ENCODE data around the gene TMPRSS9. TPM values are rescaled to one million over a fixed set of nuclear protein-coding genes. Genes with fewer than 3 reads are reported as not detected.

The TMPRSS9 gene
- total RNA-seq, 2 experiments from 2014 or later, result not detected

GRCh38 chr19:2321565-2322283, 38.3 kb upstream of the TMPRSS9 start:
- intact Hi-C loops (cut with micrococcal nuclease), result no loop called here
- CTCF ChIA-PET, result no interaction called here
- POLR2A ChIA-PET, result no interaction called here
- Mint-ChIP-seq H3K36me3 (peaks cover 25% of the 10 kb centered on the region), H3K27me3 (no peaks in the 10 kb centered on the region), H3K27ac (no peak overlapping the region), H3K4me1 (ENCODE audit: low read depth) (peaks cover 14% of the 10 kb centered on the region), H3K4me3 (no peak overlapping the region), H3K9me3 (no peaks in the 10 kb centered on the region)
- no peak for DNase-seq

DNA sequence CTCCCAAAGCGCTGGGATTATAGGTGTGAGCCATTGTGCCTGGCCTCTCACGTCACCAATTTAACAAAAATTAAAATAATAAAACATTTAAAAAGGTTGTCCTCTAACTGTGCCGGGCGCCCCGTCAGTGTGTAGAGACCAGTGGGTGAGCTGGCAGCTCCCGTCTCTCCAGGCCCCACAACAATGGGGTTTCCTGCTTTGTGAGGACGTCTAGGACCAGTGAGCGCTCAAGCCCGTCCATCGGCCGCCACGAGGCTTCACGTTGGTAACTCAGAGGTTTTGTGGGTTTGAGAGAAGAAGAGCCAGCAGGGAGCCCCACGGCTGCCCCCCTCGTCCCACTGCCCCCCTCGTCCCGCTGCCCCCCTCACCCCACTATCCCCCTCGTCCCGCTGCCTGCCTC, 36.4 kb upstream of the TMPRSS9 start:
- peaks cover 37% of the 10 kb centered on the region for H3K36me3 Mint-ChIP-seq
- DNase-seq, result no peak
- no peaks in the 10 kb centered on the region for H3K27me3 Mint-ChIP-seq
- no peak overlapping the region for H3K27ac Mint-ChIP-seq
- POLR2A ChIA-PET, result no interaction called here
- no peaks in the 10 kb centered on the region for H3K9me3 Mint-ChIP-seq
- intact Hi-C loops (cut with micrococcal nuclease), result no loop called here
- H3K4me3 Mint-ChIP-seq, result no peak overlapping the region
- CTCF ChIA-PET, result interaction anchor here (0.9 to 1.5 kb wide), 2 partner anchors 62 to 68 kb away, joined by 3 to 4 read pairs; no protein-coding TSS in a partner anchor
- peaks cover 25% of the 10 kb centered on the region for H3K4me1 Mint-ChIP-seq (ENCODE audit: low read depth)

DNA sequence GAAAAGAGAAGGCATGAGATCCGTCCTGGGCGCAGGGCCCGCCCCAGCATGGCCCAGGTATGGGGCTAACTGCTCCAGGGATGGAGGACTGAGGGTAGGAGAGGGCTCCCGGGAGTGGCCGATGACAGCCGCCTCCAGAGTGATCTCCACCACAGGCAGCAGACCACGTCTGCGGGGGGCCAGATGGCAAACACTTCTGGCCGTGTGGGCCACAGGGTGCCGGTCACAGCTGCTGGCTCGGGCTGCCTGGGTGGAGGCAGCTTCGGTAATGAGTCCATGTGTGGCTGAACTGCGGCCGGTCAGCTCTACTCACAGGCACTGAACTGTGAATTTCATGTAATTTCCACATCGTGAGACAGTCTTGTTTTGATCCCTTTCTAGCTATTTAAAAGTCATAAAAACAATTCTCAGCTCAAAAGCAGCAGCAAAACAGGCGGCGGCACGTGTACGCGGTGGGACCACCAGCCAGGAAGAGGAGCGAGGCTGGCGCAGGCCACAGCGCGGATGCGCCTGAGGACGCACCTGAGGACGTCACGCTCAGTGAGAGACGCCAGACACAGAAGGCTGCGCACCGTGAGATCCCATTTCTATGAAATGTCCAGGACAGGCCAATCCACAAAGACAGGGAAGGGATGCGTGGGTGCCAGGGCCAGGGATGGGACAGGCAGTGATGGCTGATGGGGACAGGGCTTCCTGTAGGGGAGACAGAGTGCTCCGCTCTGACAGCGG, 35.7 kb upstream of the TMPRSS9 start:
- ChIA-PET CTCF (no interaction called here), POLR2A (no interaction called here)
- Mint-ChIP-seq H3K9me3 (no peaks in the 10 kb centered on the region), H3K4me1 (ENCODE audit: low read depth) (peaks cover 29% of the 10 kb centered on the region), H3K36me3 (peaks cover 37% of the 10 kb centered on the region), H3K4me3 (no peak overlapping the region), H3K27me3 (no peaks in the 10 kb centered on the region), H3K27ac (no peak overlapping the region)
- intact Hi-C loops (cut with micrococcal nuclease), result no loop called here
- DNase-seq, result no peak

DNA sequence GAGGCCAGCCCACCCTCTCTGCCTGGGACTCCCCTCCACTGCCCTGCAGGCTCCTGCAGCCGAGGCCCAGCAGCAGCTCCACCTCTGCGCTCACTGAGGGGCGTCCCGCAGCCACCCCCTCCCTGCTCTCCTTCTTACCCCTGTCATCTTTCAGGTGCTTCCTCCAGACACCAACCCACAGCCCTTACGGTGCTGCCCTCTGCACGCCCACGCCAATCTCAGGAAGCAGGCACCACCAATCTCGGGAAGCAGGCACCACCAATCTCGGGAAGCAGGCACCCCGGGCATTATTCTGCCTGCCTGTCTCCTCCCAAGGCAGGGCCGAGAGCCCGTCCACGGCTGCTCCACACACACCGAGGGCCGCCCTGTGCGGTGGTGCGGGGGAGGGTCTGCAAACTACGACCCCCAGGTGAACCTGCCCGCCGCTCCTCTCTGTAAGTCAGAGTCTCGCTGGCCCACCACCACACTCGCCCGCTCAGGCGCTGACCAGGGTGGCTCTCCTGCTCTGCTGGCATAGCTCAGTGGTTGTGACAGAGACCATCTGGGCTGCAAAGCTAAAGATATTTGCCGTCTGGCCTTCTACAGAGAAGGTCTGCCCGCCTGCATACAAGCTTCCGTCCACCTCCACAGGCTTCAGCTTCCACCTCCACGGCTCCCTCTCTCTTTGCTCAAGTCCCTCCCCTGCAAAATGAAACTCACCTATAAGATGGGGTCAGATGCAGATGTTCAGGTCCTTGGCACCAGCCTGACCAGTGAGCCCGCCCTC, 34.6 kb upstream of the TMPRSS9 start:
- no peaks in the 10 kb centered on the region for H3K27me3 Mint-ChIP-seq
- H3K36me3 Mint-ChIP-seq, result peaks cover 37% of the 10 kb centered on the region
- H3K4me3 Mint-ChIP-seq, result no peak overlapping the region
- no peak for DNase-seq
- H3K4me1 Mint-ChIP-seq (ENCODE audit: low read depth), result peaks cover 37% of the 10 kb centered on the region
- intact Hi-C loops (cut with micrococcal nuclease), result loop anchor here (5.0 kb wide), 1 partner anchor 173 kb away; the partner anchor contains the start of gene AP3D1
- H3K9me3 Mint-ChIP-seq, result no peaks in the 10 kb centered on the region
- no peak overlapping the region for H3K27ac Mint-ChIP-seq
- ChIA-PET POLR2A (no interaction called here), CTCF (interaction anchor here (0.7 to 1.3 kb wide), 3 partner anchors 8 to 154 kb away, joined by 3 read pairs; no protein-coding TSS in a partner anchor)

- POLR2A ChIA-PET, result interaction anchor here (0.8 to 1.3 kb wide), 3 partner anchors 10 to 53 kb away, joined by 3 to 4 read pairs (median 3); no protein-coding TSS in a partner anchor
- H3K4me1 Mint-ChIP-seq (ENCODE audit: low read depth), result peaks cover 46% of the 10 kb centered on the region
- CTCF ChIA-PET, result interaction anchor here (0.5 to 1.9 kb wide), 5 partner anchors 10 to 284 kb away, joined by 3 to 6 read pairs (median 3); no protein-coding TSS in a partner anchor
- intact Hi-C loops (cut with micrococcal nuclease), result loop anchor here (5.0 kb wide), 1 partner anchor 175 kb away; the partner anchor contains the start of gene AP3D1
- H3K4me3 Mint-ChIP-seq, result peak overlapping the region; percentile 99
- no peaks in the 10 kb centered on the region for H3K9me3 Mint-ChIP-seq
- no peaks in the 10 kb centered on the region for H3K27me3 Mint-ChIP-seq
- no peak for DNase-seq
- peaks cover 37% of the 10 kb centered on the region for H3K36me3 Mint-ChIP-seq
- H3K27ac Mint-ChIP-seq, result no peak overlapping the region
Observed at GRCh38 chr19:2326699-2327360, 33.2 kb upstream of the TMPRSS9 start.

- Mint-ChIP-seq H3K36me3 (peaks cover 36% of the 10 kb centered on the region), H3K27ac (peak overlapping the region; percentile 94), H3K9me3 (no peaks in the 10 kb centered on the region), H3K27me3 (no peaks in the 10 kb centered on the region), H3K4me3 (peak overlapping the region; percentile 99), H3K4me1 (ENCODE audit: low read depth) (peaks cover 53% of the 10 kb centered on the region)
- DNase-seq, result peak; percentile 74
- ChIA-PET POLR2A (interaction anchor here (0.8 to 1.5 kb wide), 6 partner anchors 9 to 100 kb away, joined by 3 to 6 read pairs (median 4); partner anchors contain the start of gene TIMM13), CTCF (interaction anchor here (0.5 to 1.9 kb wide), 5 partner anchors 53 to 283 kb away, joined by 3 to 6 read pairs (median 4); no protein-coding TSS in a partner anchor)
- intact Hi-C loops (cut with micrococcal nuclease), result loop anchor here (1.0 to 5.0 kb wide), 2 partner anchors 92 to 176 kb away; partner anchors contain the start of genes AP3D1, PLEKHJ1 and SF3A2
Observed at GRCh38 chr19:2327773-2328400, 32.2 kb upstream of the TMPRSS9 start.

DNA sequence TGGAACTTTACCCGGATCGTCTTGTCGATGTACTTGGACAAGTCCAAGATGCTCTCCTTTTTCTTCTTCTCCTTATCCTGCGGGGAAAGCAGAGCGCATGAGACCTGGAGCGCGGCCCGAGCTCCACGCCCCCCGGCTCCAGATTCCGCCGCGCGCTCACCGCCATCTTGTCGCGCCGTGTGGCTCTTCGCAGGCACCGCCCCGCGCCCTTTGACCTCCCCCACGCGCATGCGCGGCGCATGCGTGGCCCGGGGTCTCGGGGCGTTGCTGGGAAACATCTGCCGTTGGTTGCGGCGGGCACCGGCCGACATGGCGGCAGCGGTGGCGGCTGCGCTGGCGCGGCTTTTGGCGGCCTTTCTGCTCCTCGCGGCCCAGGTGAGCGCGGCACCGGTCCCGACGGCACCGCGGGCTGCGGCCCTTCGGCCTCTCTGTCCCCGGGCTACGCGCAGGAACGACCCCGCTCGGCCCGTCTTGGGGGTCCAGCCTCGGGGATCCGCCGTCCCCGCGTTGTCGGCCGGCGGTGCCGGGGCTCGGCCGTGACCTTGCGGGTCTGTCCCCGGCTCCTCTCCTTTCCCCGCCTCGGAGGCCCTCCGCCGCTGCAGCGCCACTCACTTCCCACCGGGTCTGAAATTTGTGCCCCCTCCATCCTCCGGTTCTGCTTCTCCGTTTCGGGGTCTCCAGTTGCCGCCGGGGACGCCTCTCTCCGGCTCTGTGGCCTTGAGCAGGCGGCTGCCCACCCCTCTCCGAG, 31.5 kb upstream of the TMPRSS9 start, which contains the start of the genes LSM7 and SPPL2B:
Gene LSM7 (minus strand): TSS at position 186 of the 748 bp plus-strand sequence. CDS start 20 bp downstream, at position 166.
Gene SPPL2B (plus strand): TSS at position 284 of the 748 bp plus-strand sequence. CDS start 26 bp downstream, at position 310.
- Mint-ChIP-seq H3K27ac (peak within 1 kb of the TSS; percentile 94), H3K36me3 (peaks cover 32% of the 10 kb centered on the region), H3K4me3 (peak within 1 kb of the TSS; percentile 99), H3K27me3 (no peaks in the 10 kb centered on the region), H3K9me3 (no peaks in the 10 kb centered on the region), H3K4me1 (ENCODE audit: low read depth) (peaks cover 53% of the 10 kb centered on the region)
- CTCF ChIA-PET, result interaction anchor here (0.7 to 1.9 kb wide), 4 partner anchors 53 to 283 kb away, joined by 3 to 6 read pairs (median 4); no protein-coding TSS in a partner anchor
- intact Hi-C loops (cut with micrococcal nuclease), result loop anchor here (1.0 to 5.0 kb wide), 2 partner anchors 92 to 176 kb away; partner anchors contain the start of genes AP3D1, PLEKHJ1 and SF3A2
- DNase-seq, result peak; percentile 94
- POLR2A ChIA-PET, result interaction anchor here (1.2 to 1.5 kb wide), 4 partner anchors 37 to 99 kb away, joined by 4 to 6 read pairs (median 4); partner anchors contain the start of gene TIMM13

DNA sequence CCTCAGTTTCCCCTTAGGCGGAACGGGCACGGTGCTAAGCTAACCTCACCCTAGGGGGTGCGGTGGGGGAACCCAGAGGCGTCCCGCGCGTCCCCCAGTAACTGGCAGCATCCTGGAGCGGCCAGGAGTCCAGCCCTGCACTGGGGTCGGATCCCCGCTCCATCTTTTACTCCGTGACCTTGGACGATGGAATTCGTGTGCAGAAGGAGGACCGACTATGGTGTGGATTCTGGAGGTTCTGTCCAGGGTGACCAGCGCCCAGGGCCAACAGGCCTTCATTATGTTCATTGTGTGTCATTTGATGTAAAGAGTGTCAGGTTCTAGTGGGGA, 31.0 kb upstream of the TMPRSS9 start:
- Mint-ChIP-seq H3K27ac (peak overlapping the region; percentile 72), H3K36me3 (peaks cover 31% of the 10 kb centered on the region), H3K9me3 (no peaks in the 10 kb centered on the region), H3K27me3 (no peaks in the 10 kb centered on the region), H3K4me3 (peak overlapping the region; percentile 99), H3K4me1 (ENCODE audit: low read depth) (peaks cover 53% of the 10 kb centered on the region)
- POLR2A ChIA-PET, result no interaction called here
- intact Hi-C loops (cut with micrococcal nuclease), result loop anchor here (5.0 kb wide), 1 partner anchor 177 kb away; the partner anchor contains the start of gene AP3D1
- CTCF ChIA-PET, result no interaction called here
- no peak for DNase-seq

DNA sequence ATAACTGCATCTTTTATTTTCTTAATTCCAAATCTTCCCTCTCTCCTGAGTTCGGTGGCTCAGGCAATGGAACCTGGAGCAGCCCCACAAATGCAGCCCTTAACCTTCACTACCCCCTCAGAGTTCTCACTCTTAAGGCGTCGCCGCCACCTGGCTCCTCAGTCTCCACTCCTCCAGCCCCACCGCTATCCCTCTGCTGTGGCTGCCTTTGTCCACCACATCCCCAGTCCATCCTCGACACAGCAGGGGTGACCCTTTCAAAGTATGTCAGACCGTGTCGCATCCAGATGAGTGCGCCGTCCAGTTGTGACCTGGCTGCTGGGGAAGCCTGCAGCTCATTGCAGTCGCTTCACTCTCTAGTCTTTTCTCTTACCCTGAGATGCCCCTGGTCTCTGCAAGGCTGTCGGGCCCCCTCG, 30.6 kb upstream of the TMPRSS9 start:
- no peak for DNase-seq
- POLR2A ChIA-PET, result no interaction called here
- peaks cover 27% of the 10 kb centered on the region for H3K36me3 Mint-ChIP-seq
- CTCF ChIA-PET, result interaction anchor here (0.7 kb wide), 1 partner anchor 100 kb away, joined by 4 read pairs; no protein-coding TSS in a partner anchor
- intact Hi-C loops (cut with micrococcal nuclease), result loop anchor here (5.0 kb wide), 1 partner anchor 177 kb away; the partner anchor contains the start of gene AP3D1
- H3K27me3 Mint-ChIP-seq, result no peaks in the 10 kb centered on the region
- no peaks in the 10 kb centered on the region for H3K9me3 Mint-ChIP-seq
- H3K27ac Mint-ChIP-seq, result peak overlapping the region; percentile 72
- H3K4me1 Mint-ChIP-seq (ENCODE audit: low read depth), result peaks cover 53% of the 10 kb centered on the region
- peak overlapping the region; percentile 99 for H3K4me3 Mint-ChIP-seq

- Mint-ChIP-seq H3K27ac (no peak overlapping the region), H3K36me3 (peaks cover 25% of the 10 kb centered on the region), H3K4me1 (ENCODE audit: low read depth) (peaks cover 53% of the 10 kb centered on the region), H3K9me3 (peaks cover 2% of the 10 kb centered on the region), H3K27me3 (no peaks in the 10 kb centered on the region), H3K4me3 (peak overlapping the region; percentile 29)
- intact Hi-C loops (cut with micrococcal nuclease), result no loop called here
- CTCF ChIA-PET, result interaction anchor here (0.7 kb wide), 1 partner anchor 99 kb away, joined by 4 read pairs; no protein-coding TSS in a partner anchor
- POLR2A ChIA-PET, result no interaction called here
- no peak for DNase-seq
Observed at GRCh38 chr19:2330255-2330631, 29.8 kb upstream of the TMPRSS9 start.

All from activated CD4-positive, alpha-beta memory T cell treated with anti-CD3 and anti-CD28 coated beads for 36 hours (primary cell).